ENCODE data around the gene ZAP70.
A peak's percentile ranks its signal among the peaks of the same experiment; 100 is the strongest.

DNA sequence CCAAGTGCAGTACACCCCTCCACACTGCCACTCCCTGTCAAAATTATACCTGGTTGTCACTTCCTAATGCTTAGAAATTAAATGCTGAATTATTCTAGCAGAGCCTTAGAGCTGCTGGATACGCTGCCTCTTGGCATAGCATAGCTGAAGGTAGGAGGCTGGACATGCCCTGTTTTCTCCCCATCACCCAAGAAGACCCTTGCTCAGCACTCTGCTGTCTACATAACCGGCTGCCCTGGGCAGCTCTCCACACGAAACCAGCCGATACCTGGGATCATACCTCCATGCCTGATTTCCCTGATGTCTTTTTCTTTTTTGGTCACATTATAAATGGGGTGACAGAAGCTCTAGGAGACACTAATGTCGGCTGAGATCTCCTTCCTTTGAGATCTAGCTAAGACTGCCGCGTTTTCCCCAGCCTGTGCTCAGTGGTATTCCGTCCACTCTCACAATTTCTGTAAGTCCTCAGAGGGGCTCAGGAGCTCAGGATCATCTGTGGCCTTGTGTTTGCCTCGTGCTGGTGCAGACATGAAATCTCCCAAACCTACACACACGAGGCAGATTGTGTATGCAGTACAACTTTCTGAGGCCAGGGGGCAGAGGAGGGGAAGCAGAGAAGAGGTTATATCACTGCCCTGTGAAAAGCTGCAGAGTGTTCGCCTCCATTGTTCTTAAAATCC is 13.5 kb upstream of the ZAP70 start:
- TF ChIP-seq CTCF (optimal IDR thresholded peaks at IDR 0.05 in 1 of 3, IDR thresholded peaks at IDR 0.05 in 1 of 3, conservative IDR thresholded peaks at IDR 0.05 in 1 of 3; ENCODE audit: extremely low read depth in 1 of 3, insufficient read depth in 2 of 3, low read length in 3 of 3) = peak; percentile 77 to 86 (median 78)
- TF ChIP-seq EZH2 (IDR thresholded peaks at IDR 0.05; ENCODE audit: low read length) = no peak

Measured in keratinocyte (primary cell).